H54 (cell line): Measurements from ENCODE around the gene EEF1A1.
"Not testable (repeated sequence)": the region's sequence is repeated elsewhere in the genome, so short reads cannot be mapped to it uniquely, and the experiment has no call there.

ENCODE experiments used
- DNase-seq: peaks from one replicate; pipeline ENCODE4 v3.0.0; 2011; ENCODE audit warnings: low spot score, mixed read lengths; ENCODE audit not compliant: insufficient read length
- FAIRE-seq: peaks from 3 replicates; lab custom pipeline; 2011; peaks lifted over from hg19 to GRCh38; lab: Jason Lieb, UNC
- POLR2A ChIP-seq: IDR thresholded peaks from 2 replicates; pipeline ENCODE4 v1.6.1; 2011; ENCODE audit warnings: low read depth, mild to moderate bottlenecking, low read length

The EEF1A1 gene

GRCh38 chr6:73548458-73549446, 27.9 kb upstream of the EEF1A1 start:
- FAIRE-seq (no peak), DNase-seq (no peak)
- no peak for TF ChIP-seq POLR2A

GRCh38 chr6:73547036-73547435, 26.2 kb upstream of the EEF1A1 start:
- TF ChIP-seq POLR2A = no peak
- FAIRE-seq (no peak), DNase-seq (no peak)

- DNase-seq (no peak), FAIRE-seq (no peak)
- no peak for TF ChIP-seq POLR2A
These were observed 22.1 kb upstream of the EEF1A1 start for GRCh38 chr6:73542891-73543290.

- not testable (repeated sequence) for DNase-seq, FAIRE-seq
These were observed 21.6 kb upstream of the EEF1A1 start for GRCh38 chr6:73542481-73542880.

- no peak for FAIRE-seq
- no peak for DNase-seq
- TF ChIP-seq POLR2A = no peak
These were observed 17.4 kb upstream of the EEF1A1 start for GRCh38 chr6:73538116-73538779.

GRCh38 chr6:73537677-73538076, 16.8 kb upstream of the EEF1A1 start:
- FAIRE-seq = no peak
- DNase-seq = no peak
- TF ChIP-seq POLR2A = no peak

GRCh38 chr6:73534628-73535027, 13.8 kb upstream of the EEF1A1 start:
- TF ChIP-seq POLR2A = no peak
- FAIRE-seq = peak; percentile 27
- no peak for DNase-seq

GRCh38 chr6:73532293-73532692, 11.5 kb upstream of the EEF1A1 start:
- DNase-seq (no peak), FAIRE-seq (no peak)
- no peak for TF ChIP-seq POLR2A

GRCh38 chr6:73528897-73529296, 8.1 kb upstream of the EEF1A1 start:
- no peak for DNase-seq
- FAIRE-seq = no peak
- TF ChIP-seq POLR2A = no peak

- DNase-seq (no peak), FAIRE-seq (no peak)
- TF ChIP-seq POLR2A = no peak
These were observed 4.9 kb upstream of the EEF1A1 start for GRCh38 chr6:73525546-73526330.

- DNase-seq (peak; percentile 54), FAIRE-seq (peak; percentile 20)
- peak; percentile 48; the same call in 1 of the 2 replicates for TF ChIP-seq POLR2A
These were observed 2.7 kb upstream of the EEF1A1 start for GRCh38 chr6:73523434-73524123.

- DNase-seq (no peak), FAIRE-seq (no peak)
- TF ChIP-seq POLR2A = peak; percentile 46
These were observed 636 bp upstream of the EEF1A1 start for GRCh38 chr6:73521351-73521985.
